Measurements from ENCODE around the gene BRDT.

The BRDT gene
- 0 to 0.15 (median 0) reads per million in 18 experiments for total RNA-seq

DNA sequence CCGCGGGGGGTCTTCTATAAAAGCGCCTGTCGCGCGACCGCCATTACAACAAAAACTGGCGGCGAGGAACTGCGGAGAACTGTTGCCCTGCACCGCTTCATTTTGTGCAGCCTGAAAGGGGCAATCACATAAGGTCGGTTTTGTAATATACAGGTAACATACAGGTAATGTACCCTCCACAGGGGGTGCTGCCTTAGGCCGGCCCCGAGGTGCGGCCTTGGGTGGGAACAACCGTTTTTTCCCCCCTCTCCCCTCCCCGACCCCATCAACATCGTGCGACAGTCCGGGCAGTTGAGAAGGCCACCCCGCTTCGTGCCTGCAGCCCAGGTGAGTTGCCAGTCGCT lies at the start of gene BRDT:
Gene BRDT, plus strand, starts transcription at position 46 of the 344 bp plus-strand sequence. CDS start 13,354 bp downstream, outside the sequence.
- DNase-seq = no peak

- no peak for DNase-seq
Measured at GRCh38 chr1:91900562-91900961, 48.6 kb upstream of the BRDT start.

GRCh38 chr1:91901231-91901630 lies 48.0 kb upstream of the BRDT start:
- no peak for DNase-seq

DNA sequence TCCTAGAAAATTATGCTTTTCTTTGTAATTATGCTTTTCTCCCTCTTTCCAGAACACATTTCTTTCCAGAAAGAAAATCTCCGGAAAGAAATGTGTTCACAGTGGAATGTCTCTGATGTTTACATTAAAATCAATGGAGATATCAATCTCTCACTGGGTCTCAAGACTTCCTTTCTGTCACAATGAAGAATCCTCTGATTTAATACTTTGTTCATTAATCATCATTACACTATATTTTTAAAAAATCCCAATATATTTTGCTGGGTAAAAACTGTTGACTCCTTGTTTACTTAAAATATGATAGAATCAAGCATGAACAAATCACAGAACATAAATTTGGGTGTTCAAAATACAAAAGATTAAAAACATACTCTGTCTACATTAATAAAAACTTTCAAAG lies 36.9 kb upstream of the BRDT start:
- DNase-seq = no peak

- no peak for DNase-seq
Measured at GRCh38 chr1:91913018-91913417, 36.2 kb upstream of the BRDT start.

GRCh38 chr1:91916046-91916445 lies 33.2 kb upstream of the BRDT start:
- DNase-seq = no peak

- DNase-seq = no peak
Measured at GRCh38 chr1:91916811-91917460, 32.3 kb upstream of the BRDT start.

DNA sequence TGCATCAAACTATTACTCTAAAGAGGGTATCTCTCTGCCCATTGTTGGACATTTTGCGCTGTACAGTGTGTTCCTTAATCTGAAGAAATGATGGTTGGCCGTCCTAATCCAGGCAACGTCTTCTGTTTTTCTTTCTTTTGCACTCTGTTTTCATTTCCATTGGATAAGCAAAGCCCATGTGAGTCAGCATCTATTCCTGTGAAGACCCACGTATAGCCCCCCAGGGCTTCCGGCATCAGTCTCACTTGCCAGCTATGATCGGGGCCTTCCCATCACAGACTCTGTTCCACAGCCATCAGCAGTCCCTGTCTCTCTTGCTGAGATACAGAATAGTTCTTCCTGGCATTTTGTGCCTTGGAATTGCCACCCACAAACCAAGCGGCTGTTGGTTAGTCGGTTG lies 29.2 kb upstream of the BRDT start:
- no peak for DNase-seq

DNA sequence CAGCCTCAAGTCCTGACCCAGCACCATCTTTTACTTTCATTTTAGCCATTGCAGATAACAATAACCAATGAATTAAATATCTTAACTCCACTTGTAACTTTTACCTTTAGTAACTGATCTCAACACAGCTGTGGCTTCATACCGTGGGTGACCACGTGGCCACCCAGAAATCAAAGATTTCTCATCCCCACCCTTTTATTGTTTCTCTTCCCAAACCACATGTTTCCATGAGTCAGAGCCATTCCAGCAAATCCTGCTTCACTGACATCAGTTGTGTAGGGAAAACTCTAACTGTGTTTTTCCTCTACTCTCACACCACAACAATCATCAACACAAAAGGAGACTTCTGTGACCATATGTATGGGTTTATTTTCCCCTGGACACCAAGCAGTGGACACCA lies 25.1 kb upstream of the BRDT start:
- no peak for DNase-seq

DNA sequence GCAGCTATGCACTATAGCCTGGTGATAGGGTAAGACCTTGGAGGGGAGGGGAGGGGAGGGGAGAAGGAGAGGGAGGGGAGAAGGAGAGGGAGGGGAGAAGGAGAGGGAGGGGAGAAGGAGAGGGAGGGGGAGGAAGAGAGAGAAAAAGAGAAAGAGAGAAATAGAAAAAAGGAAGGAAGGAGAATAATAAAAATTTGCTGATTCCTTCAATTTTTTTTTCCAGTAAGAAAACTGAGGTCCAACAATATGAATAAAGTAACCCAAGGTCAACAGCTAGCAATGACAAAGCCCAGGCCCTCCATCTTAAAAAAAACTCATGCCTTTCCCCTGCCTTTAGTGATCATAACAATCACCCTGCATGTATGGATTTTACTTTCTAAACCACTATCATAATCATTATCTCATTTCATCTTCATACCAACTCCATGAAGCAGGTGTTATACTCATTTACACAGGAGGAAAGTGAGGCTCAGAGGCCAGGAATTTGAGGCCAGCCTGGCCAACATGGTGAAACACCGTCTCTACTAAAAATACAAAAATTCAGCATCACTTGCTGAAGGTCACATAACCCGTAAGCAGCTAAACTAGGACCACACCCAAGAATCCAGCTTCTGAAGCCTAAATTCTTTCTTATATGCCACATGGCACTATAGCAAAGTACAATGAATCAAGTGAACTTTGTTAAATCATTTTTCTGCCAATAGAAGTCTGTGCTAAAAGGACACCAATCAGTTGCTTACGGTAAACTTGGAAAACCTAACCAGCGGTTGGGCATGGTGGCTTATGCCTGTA lies 23.4 kb upstream of the BRDT start:
- no peak for DNase-seq

- no peak for DNase-seq
Measured at GRCh38 chr1:91928026-91928425, 21.2 kb upstream of the BRDT start.

DNA sequence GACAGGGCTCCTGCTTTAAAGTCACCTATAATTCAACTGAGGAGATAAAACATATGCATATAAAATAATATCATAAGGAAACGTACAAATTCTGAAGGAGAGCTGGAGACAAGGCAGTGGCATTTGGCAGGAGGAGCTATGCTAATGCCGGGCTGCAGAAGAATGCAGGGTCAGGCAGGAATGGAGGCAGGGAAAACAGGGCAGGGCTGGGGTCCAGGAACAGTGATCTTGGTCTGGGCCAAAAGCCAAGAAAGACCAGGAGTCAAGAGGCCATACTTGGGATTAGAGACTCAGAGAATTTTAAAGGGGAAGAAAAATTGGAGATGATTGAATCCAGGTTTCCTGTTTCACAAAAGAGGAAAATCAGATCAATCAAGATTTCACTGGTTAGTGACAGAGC lies 20.0 kb upstream of the BRDT start:
- DNase-seq = no peak

GRCh38 chr1:91937613-91938012 lies 11.6 kb upstream of the BRDT start:
- DNase-seq = no peak

- no peak for DNase-seq
Measured at GRCh38 chr1:91940496-91940895, 8.7 kb upstream of the BRDT start.

GRCh38 chr1:91944087-91944486 lies 5.1 kb upstream of the BRDT start:
- DNase-seq = no peak

DNA sequence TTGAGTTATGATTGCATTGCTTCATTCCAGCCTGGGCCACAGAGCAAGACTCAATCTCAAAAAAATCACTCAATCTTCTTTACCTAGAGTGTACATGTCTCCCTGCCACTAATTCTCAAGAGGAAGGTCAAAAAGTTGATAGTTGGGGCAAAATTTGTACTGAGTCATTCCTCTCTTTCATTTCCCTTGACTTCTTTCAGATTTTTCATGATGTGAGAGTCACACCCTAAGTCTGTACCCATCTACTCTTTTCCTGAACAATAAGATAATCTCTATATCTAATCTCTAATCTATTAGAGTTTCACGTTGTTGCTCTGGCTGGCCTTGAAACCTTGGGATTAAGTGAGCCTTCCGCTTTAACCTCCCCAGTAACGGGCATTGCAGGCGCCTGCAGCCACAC lies 1.1 kb upstream of the BRDT start:
- DNase-seq = no peak

GRCh38 chr1:91948501-91949355 lies 473 bp upstream of the BRDT start:
- no peak for DNase-seq

DNA sequence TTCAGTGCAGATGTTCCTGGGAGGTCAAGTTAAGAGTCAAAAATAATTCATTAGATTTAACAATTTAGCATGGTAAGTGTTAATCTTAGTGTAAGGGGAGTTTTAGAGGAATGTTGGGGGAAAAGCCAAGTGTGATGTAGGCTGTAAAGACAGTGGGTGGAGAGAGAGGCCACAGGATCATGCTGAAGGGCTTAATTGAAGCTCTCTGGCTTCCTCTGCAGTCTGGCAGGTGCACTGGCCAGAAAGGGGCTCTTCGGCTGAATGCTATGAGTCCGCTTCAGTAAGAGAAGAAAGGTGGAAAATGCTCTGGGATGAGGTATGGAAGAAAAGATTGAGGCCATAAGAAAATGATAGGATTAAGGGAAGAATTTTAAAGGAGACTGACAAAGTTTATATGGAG lies 3.0 kb downstream of the BRDT start:
- no peak for DNase-seq

DNA sequence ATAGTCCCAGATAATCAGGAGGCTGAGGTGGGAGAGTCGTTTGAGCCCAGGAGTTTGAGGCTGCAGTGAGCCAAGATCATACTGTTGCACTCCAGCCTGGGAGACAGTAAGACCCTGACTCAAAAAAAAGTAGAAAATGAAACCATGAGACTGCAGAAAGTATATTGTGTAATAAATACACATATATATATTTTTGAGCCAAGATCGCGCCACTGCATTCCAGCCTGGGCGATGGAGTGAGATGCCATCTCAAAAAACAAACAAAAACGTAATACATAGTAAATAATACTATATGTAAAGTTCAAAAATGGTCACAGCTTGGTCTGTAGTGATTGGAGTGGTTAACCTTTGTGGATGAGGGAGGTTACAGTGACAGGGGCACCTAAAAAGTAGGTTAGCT lies 9.7 kb downstream of the BRDT start:
- DNase-seq = no peak

DNA sequence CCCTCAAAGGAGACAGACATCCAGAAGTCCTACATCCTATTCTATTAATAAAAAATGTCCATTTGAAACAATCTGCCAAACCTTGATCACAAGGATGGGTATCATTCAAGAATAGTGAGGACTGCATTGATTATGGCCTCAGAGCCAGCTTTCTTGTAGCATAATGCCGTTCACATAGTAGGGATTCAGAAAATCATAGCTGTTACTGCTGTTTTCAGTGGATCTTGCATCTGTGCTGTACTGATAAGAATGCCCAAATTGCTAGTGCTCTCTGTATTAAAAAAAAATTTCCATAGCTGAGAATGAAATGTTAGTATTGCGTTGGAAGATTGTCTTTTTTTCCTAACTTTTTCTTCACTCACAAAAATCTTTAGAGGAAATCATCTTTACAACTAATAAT lies 19.1 kb downstream of the BRDT start:
- no peak for DNase-seq

- no peak for DNase-seq
Measured at GRCh38 chr1:91979383-91979782, 30.2 kb downstream of the BRDT start.

DNA sequence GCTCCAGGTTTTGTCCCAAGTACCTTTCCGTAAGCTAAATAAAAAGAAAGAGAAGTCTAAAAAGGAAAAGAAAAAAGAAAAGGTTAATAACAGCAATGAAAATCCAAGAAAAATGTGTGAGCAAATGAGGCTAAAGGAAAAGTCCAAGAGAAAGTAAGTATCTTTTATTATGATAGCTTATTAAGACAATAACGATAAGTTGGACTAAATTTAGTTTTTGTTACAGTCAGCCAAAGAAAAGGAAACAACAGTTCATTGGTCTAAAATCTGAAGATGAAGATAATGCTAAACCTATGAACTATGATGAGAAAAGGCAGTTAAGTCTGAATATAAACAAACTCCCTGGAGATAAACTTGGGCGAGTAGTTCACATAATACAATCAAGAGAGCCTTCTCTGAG lies 31.5 kb downstream of the BRDT start:
- DNase-seq = no peak

GRCh38 chr1:91981996-91982609 lies 32.9 kb downstream of the BRDT start:
- DNase-seq = no peak

All from inflammatory macrophage (primary cell).